H1 (cell line): ENCODE results near the gene IQSEC3. TPM values are rescaled to one million over a fixed set of nuclear protein-coding genes. Genes with fewer than 3 reads are reported as not detected.

ENCODE experiments used
- CTCF ChIA-PET: fragments of 300-600 bp; sonication (Branson Sonifier 250); formaldehyde crosslinking; loops from one replicate; lab custom pipeline; 2021; ENCODE audit not compliant: partially characterized antibody; lab: Charles Lee
- POLR2A ChIA-PET: fragments of 300-600 bp; sonication (Branson Sonifier 250); formaldehyde crosslinking; loops from one replicate; lab custom pipeline; 2021; ENCODE audit warnings: inconsistent platforms; ENCODE audit not compliant: partially characterized antibody; lab: Charles Lee
- DNase-seq, 2 experiments: peaks; one replicate each; pipeline versions ENCODE4 v3.0.0 to v3.0.0-alpha.2; 2010 to 2022; ENCODE audit warnings: low spot score in 2 of 2, low read depth in 1 of 2, mixed read lengths in 1 of 2
- FAIRE-seq: peaks from 2 replicates; lab custom pipeline; 2011; peaks lifted over from hg19 to GRCh38; lab: Jason Lieb, UNC
- H2AFZ ChIP-seq: 2 replicates; pipeline ENCODE4 v1.8.1; 2012; ENCODE audit warnings: low read length, inconsistent platforms
- H2AK5ac ChIP-seq: 2 replicates; pipeline ENCODE4 v1.6.1; 2013; ENCODE audit warnings: low read depth, low read length
- H2BK120ac ChIP-seq: replicated peaks from 2 replicates; pipeline ENCODE3; 2013; ENCODE audit warnings: low read depth, low read length, inconsistent platforms
- H2BK12ac ChIP-seq: 2 replicates; pipeline ENCODE4 v1.6.1; 2013; ENCODE audit warnings: low read depth, low read length
- H2BK15ac ChIP-seq: 2 replicates; pipeline ENCODE4 v1.6.1; 2013; ENCODE audit warnings: low read length
- H2BK20ac ChIP-seq: 2 replicates; pipeline ENCODE4 v1.6.1; 2013; ENCODE audit warnings: low read length
- H2BK5ac ChIP-seq: 2 replicates; pipeline ENCODE4 v1.6.1; 2013; ENCODE audit warnings: low read depth, low read length
- H3K14ac ChIP-seq: 2 replicates; pipeline ENCODE4 v1.6.1; 2013; ENCODE audit warnings: inconsistent platforms; ENCODE audit not compliant: insufficient read length
- H3K18ac ChIP-seq: 2 replicates; pipeline ENCODE4 v1.6.1; 2013; ENCODE audit warnings: low read length; ENCODE audit errors: extremely low read depth
- H3K23ac ChIP-seq: 2 replicates; pipeline ENCODE4 v1.6.1; 2013; ENCODE audit warnings: inconsistent platforms; ENCODE audit not compliant: insufficient read length
- H3K23me2 ChIP-seq: 2 replicates; pipeline ENCODE4 v1.6.1; 2013; ENCODE audit warnings: low read depth, low read length
- H3K27ac ChIP-seq: 2 replicates; pipeline ENCODE4 v1.6.1; 2011; ENCODE audit warnings: low read depth, low read length, inconsistent platforms
- H3K27me3 ChIP-seq, 4 experiments: replicated peaks in 1 of 4; 1 replicate in 1 of 4; 2 replicates in 3 of 4; pipeline versions ENCODE4 v1.6.1 to v1.8.1; 2011 to 2013; ENCODE audit warnings: low read length in 3 of 4, mild to moderate bottlenecking in 3 of 4, inconsistent platforms in 2 of 4, mixed read lengths in 2 of 4, moderate library complexity in 1 of 4; ENCODE audit not compliant: control insufficient read depth in 3 of 4, insufficient read depth in 3 of 4; ENCODE audit errors: extremely low read depth in 1 of 4
- H3K36me3 ChIP-seq, 4 experiments: 2 replicates each; pipeline versions ENCODE4 v1.6.1 to v1.8.1; 2011 to 2013; ENCODE audit warnings: mild to moderate bottlenecking in 4 of 4, low read length in 3 of 4, moderate library complexity in 2 of 4, control low read depth in 1 of 4, inconsistent platforms in 1 of 4; ENCODE audit not compliant: insufficient read depth in 4 of 4, control insufficient read depth in 2 of 4
- H3K4ac ChIP-seq: replicated peaks from 2 replicates; pipeline ENCODE3; 2013; ENCODE audit warnings: low read length, low read depth, mixed read lengths, inconsistent platforms; ENCODE audit not compliant: insufficient read length
- H3K4me1 ChIP-seq, 4 experiments: replicated peaks in 1 of 4; 1 replicate in 1 of 4; 2 replicates in 3 of 4; pipeline versions ENCODE4 v1.6.1 to v1.8.1; 2011 to 2013; ENCODE audit warnings: low read length in 3 of 4, inconsistent platforms in 2 of 4, mixed read lengths in 1 of 4; ENCODE audit not compliant: insufficient read depth in 4 of 4, control insufficient read depth in 3 of 4
- H3K4me2 ChIP-seq, 2 experiments: 2 replicates each; pipeline versions ENCODE4 v1.6.1 to v1.8.1; 2011 to 2013; ENCODE audit warnings: low read depth in 2 of 2, low read length in 2 of 2, control low read depth in 1 of 2, inconsistent platforms in 1 of 2, mild to moderate bottlenecking in 1 of 2; ENCODE audit not compliant: insufficient read depth in 1 of 2
- H3K4me3 ChIP-seq, 4 experiments: fragments of 200-600, 300-600 bp in 1 of 4; sonication (generic), shearing (Covaris generic), sonication (Bioruptor Twin) in 1 of 4; 2 replicates each; pipeline versions ENCODE4 v1.5.1 to v1.8.1; 2011 to 2016; ENCODE audit warnings: low read length in 4 of 4, low read depth in 3 of 4, control low read depth in 2 of 4, inconsistent platforms in 2 of 4, mild to moderate bottlenecking in 2 of 4, mixed read lengths in 1 of 4, moderate library complexity in 1 of 4; ENCODE audit not compliant: insufficient read depth in 2 of 4; ENCODE audit errors: extremely low read depth in 1 of 4
- H3K56ac ChIP-seq: replicated peaks from 2 replicates; pipeline ENCODE3; 2013; ENCODE audit warnings: low read depth, mild to moderate bottlenecking, mixed read lengths, low read length, inconsistent platforms; ENCODE audit not compliant: insufficient read length
- H3K79me1 ChIP-seq: 2 replicates; pipeline ENCODE4 v1.6.1; 2013; ENCODE audit warnings: low read depth, low read length, control low read depth
- H3K79me2 ChIP-seq, 2 experiments: 2 replicates each; pipeline versions ENCODE4 v1.6.1 to v1.8.1; 2012 to 2013; ENCODE audit warnings: low read length in 2 of 2, mild to moderate bottlenecking in 2 of 2, inconsistent platforms in 1 of 2; ENCODE audit not compliant: insufficient read depth in 2 of 2, control insufficient read depth in 1 of 2
- H3K9ac ChIP-seq, 4 experiments: replicated peaks in 1 of 4; 1 replicate in 1 of 4; 2 replicates in 3 of 4; pipeline versions ENCODE4 v1.6.1 to v1.8.1; 2011 to 2013; ENCODE audit warnings: low read depth in 3 of 4, low read length in 3 of 4, control low read depth in 2 of 4, mild to moderate bottlenecking in 2 of 4, moderate library complexity in 2 of 4, inconsistent platforms in 1 of 4; ENCODE audit errors: extremely low read depth in 1 of 4
- H3K9me3 ChIP-seq, 2 experiments: 2 replicates each; pipeline versions ENCODE4 v1.6.1 to v1.8.1; 2012 to 2013; ENCODE audit warnings: mild to moderate bottlenecking in 2 of 2, moderate library complexity in 2 of 2, control low read depth in 1 of 2, inconsistent platforms in 1 of 2, low read depth in 1 of 2, low read length in 1 of 2, mixed read lengths in 1 of 2; ENCODE audit not compliant: insufficient read depth in 2 of 2
- H4K20me1 ChIP-seq, 2 experiments: replicated peaks in 1 of 2; 2 replicates each; pipeline versions ENCODE3 to v1.8.1; 2011 to 2013; ENCODE audit warnings: inconsistent platforms in 2 of 2, low read length in 2 of 2, mild to moderate bottlenecking in 1 of 2; ENCODE audit not compliant: insufficient read depth in 2 of 2, control insufficient read depth in 1 of 2
- H4K5ac ChIP-seq: 2 replicates; pipeline ENCODE4 v1.6.1; 2013; ENCODE audit warnings: low read length, low read depth, mixed read lengths, inconsistent platforms; ENCODE audit not compliant: insufficient read length
- H4K8ac ChIP-seq: 2 replicates; pipeline ENCODE4 v1.8.0; 2013; ENCODE audit warnings: mild to moderate bottlenecking, moderate library complexity, low read length, inconsistent platforms; ENCODE audit not compliant: insufficient read depth; ENCODE audit errors: extremely low read depth
- H4K91ac ChIP-seq: replicated peaks from 2 replicates; pipeline ENCODE3; 2013; ENCODE audit warnings: low read length, mixed read lengths, inconsistent platforms; ENCODE audit not compliant: insufficient read length
- POLR2AphosphoS5 ChIP-seq: IDR thresholded peaks from 2 replicates; pipeline ENCODE4 v1.6.1; 2011; ENCODE audit warnings: low read depth, low read length
- WGBS, 2 experiments: shearing (Covaris generic) in 1 of 2; methylation state at CpG; one replicate each; pipeline versions ENCODE4 v1.1.6 to v1.1.7; 2013 to 2015; ENCODE audit warnings: low lambda C conversion rate in 2 of 2, mixed read lengths in 2 of 2, inconsistent platforms in 1 of 2, low coverage in 1 of 2, missing lambda C conversion rate in 1 of 2; ENCODE audit not compliant: insufficient replicate concordance in 2 of 2, insufficient coverage in 1 of 2, insufficient read length in 1 of 2; ENCODE audit errors: extremely low coverage in 1 of 2, missing lambda C conversion rate in 1 of 2; 5-methylcytosine and 5-hydroxymethylcytosine counted together
- polyA plus RNA-seq, 7 experiments: library from polyadenylated mRNA; depleted of rRNA in 3 of 7; stranded (reverse) in 5 of 7; unstranded in 2 of 7; fragments of >200 nt in 5 of 7; fragments of 200-250 nt in 2 of 7; gene quantifications; 1 replicate in 5 of 7; 2 replicates in 1 of 7; 4 replicates in 1 of 7; pipeline versions ENCODE4 v1.2.1 to v1.2.3, GENCODE V29; 2011 to 2013; ENCODE audit warnings: missing spikeins in 2 of 7, mixed read lengths in 2 of 7
- total RNA-seq: library from RNA; stranded (reverse); fragmentation: NEBNext Ultra II Directional; extraction: Animal tissue kit (Norgen Biotek cat#: 25700); gene quantifications from 2 replicates; pipeline ENCODE4 v1.2.1, GENCODE V29; 2021
- TF ChIP-seq, protein P1 (sequence below): IDR thresholded peaks from 2 replicates; pipeline ENCODE4 v1.6.1; 2012; ENCODE audit warnings: inconsistent platforms

Gene IQSEC3
- total and polyA plus RNA-seq, 2 of the 8 experiments (the other 6 are each of a cell fraction or from before 2014, with no cell fraction given), result 1.2 to 3.1 TPM

DNA sequence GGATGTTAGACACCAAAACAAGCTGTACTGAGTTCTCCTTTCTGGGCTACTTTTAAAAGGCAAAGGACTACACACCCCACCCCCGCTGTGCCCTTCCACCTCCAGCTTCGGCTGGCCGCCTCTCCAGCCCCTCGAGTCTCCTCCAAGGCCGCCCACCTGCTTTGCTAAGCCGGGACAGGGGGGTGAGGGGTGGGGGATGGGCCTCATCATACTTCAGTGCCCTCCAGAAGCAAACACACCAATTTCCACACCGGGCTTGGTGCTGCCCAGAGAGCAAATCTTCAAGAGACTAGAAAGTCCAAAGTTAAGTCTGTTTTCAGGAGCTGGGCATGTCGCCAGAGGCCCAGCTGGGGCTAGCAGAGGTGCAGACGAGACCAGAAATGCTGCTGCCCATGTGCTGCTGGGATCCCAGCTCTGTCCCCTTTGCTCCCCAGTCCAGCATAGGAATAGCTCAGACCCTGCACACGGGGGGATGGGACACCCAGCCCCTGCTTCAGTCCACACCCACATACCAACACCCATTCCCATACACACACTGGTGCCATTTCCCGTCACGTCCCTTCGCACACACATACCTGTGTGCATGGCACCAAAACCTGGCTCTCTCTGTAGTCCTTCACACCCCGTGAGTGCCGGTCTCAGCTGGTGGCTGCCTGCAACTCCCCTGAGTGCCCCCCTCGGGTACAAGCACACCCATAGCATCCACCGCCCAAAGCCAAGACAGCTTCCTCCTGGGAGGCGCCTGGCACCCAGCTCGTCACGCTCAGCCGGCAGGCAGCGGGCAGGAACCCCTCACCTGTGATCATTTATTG, 146.4 kb downstream of the IQSEC3 start:
- H3K9ac ChIP-seq, result no peak overlapping the region
- no peak for FAIRE-seq
- no peaks in the 10 kb centered on the region for H3K36me3 ChIP-seq

More for the DNA sequence above, 146.4 kb downstream of the IQSEC3 start:
- no peak overlapping the region for H2AK5ac ChIP-seq
- no peak overlapping the region for H3K56ac ChIP-seq
- ChIA-PET POLR2A (interaction anchor here (0.7 to 2.0 kb wide), 6 partner anchors 9 to 31 kb away, joined by 3 to 8 read pairs (median 4); no protein-coding TSS in a partner anchor), CTCF (interaction anchor here (0.7 to 3.4 kb wide), 11 partner anchors 9 to 107 kb away, joined by 3 to 19 read pairs (median 5); no protein-coding TSS in a partner anchor)
- H2BK15ac ChIP-seq, result 0 out of 2 replicates have a peak overlapping the region, but pooled peaks have one; percentile 4
- H3K4me3 ChIP-seq, result no peak overlapping the region
- H3K4me1 ChIP-seq, result peaks cover 0 to 20% (median 15%) of the 10 kb centered on the region in 4 experiments; a peak in 6 of 7 replicates
- peak overlapping the region; percentile 69 for H4K8ac ChIP-seq
- peaks cover 0 to 2% of the 10 kb centered on the region in 2 experiments for H4K20me1 ChIP-seq
- no peak overlapping the region for H3K4ac ChIP-seq
- H3K23me2 ChIP-seq, result peaks cover 3% of the 10 kb centered on the region; the same call in 1 of the 2 replicates
- H3K4me2 ChIP-seq, result no peak overlapping the region
- H2BK5ac ChIP-seq, result no peak overlapping the region
- no peak overlapping the region for H4K5ac ChIP-seq
- no peak overlapping the region for H3K23ac ChIP-seq
- no peak overlapping the region for H2BK12ac ChIP-seq
- no peak overlapping the region for H2AFZ ChIP-seq
- no peak overlapping the region for H4K91ac ChIP-seq
- no peak overlapping the region for H2BK120ac ChIP-seq
- H2BK20ac ChIP-seq, result no peak overlapping the region
- H3K27ac ChIP-seq, result no peak overlapping the region
- no peaks in the 10 kb centered on the region for H3K9me3 ChIP-seq
- DNase-seq, result no peak
- no peak overlapping the region for H3K18ac ChIP-seq
- H3K79me1 ChIP-seq, result no peaks in the 10 kb centered on the region
- no peak overlapping the region for H3K14ac ChIP-seq
- TF ChIP-seq, protein P1, sequence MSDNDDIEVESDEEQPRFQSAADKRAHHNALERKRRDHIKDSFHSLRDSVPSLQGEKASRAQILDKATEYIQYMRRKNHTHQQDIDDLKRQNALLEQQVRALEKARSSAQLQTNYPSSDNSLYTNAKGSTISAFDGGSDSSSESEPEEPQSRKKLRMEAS, result 0 out of 2 replicates have a peak, but pooled peaks have one; percentile 10
- TF ChIP-seq POLR2AphosphoS5, result no peak
- peaks cover 0 to 16% (median 13%) of the 10 kb centered on the region in 4 experiments; a peak in 4 of 7 replicates for H3K27me3 ChIP-seq
- WGBS, 2 experiments, result 75% methylated on average over 22 of the region's 22 CpGs; no CpG with 5 or more reads in 1 of the 2 experiments
- H3K79me2 ChIP-seq, result no peaks in the 10 kb centered on the region
